ENCODE results near the gene CD5L.

GRCh38 chr1:157844089-157844830 lies 2.7 kb upstream of the CD5L start:
- TF ChIP-seq, protein P1, sequence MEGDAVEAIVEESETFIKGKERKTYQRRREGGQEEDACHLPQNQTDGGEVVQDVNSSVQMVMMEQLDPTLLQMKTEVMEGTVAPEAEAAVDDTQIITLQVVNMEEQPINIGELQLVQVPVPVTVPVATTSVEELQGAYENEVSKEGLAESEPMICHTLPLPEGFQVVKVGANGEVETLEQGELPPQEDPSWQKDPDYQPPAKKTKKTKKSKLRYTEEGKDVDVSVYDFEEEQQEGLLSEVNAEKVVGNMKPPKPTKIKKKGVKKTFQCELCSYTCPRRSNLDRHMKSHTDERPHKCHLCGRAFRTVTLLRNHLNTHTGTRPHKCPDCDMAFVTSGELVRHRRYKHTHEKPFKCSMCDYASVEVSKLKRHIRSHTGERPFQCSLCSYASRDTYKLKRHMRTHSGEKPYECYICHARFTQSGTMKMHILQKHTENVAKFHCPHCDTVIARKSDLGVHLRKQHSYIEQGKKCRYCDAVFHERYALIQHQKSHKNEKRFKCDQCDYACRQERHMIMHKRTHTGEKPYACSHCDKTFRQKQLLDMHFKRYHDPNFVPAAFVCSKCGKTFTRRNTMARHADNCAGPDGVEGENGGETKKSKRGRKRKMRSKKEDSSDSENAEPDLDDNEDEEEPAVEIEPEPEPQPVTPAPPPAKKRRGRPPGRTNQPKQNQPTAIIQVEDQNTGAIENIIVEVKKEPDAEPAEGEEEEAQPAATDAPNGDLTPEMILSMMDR (conservative IDR thresholded peaks at IDR 0.05): no peak
- TF ChIP-seq ZFX (IDR thresholded peaks at IDR 0.05): no peak
